MM.1S (cell line): Measurements from ENCODE around the gene GPR173.
A peak's percentile ranks its signal among the peaks of the same experiment; 100 is the strongest.

Source experiments
- DNase-seq: peaks from one replicate; pipeline ENCODE4 v3.0.0-alpha.2; 2015
- H2AFZ ChIP-seq: fragments of 300-600 bp; sonication (generic); 2 replicates; pipeline ENCODE4 v1.6.0; 2016; ENCODE audit warnings: antibody characterized with exemption, low read length
- H3F3A ChIP-seq: fragments of 300-600 bp; sonication (generic); 2 replicates; pipeline ENCODE4 v1.6.1; 2016; ENCODE audit warnings: mild to moderate bottlenecking, antibody characterized with exemption, low read length, moderate library complexity, mixed read lengths; ENCODE audit not compliant: insufficient read depth
- H3K27ac ChIP-seq: fragments of 300-600 bp; sonication (generic); 2 replicates; pipeline ENCODE4 v1.5.1; 2016; ENCODE audit warnings: mild to moderate bottlenecking, low read length
- H3K27me3 ChIP-seq: fragments of 300-600 bp; sonication (generic); replicated peaks from 2 replicates; pipeline ENCODE4 v1.6.0; 2016; ENCODE audit warnings: low read length; ENCODE audit not compliant: insufficient read depth
- H3K36me3 ChIP-seq: fragments of 300-600 bp; sonication (generic); replicated peaks from 2 replicates; pipeline ENCODE4 v1.6.1; 2016; ENCODE audit warnings: mild to moderate bottlenecking, low read length, mixed read lengths; ENCODE audit not compliant: insufficient read depth
- H3K4me1 ChIP-seq: fragments of 300-600 bp; sonication (generic); 2 replicates; pipeline ENCODE4 v1.6.1; 2016; ENCODE audit warnings: low read length, mixed read lengths
- H3K4me2 ChIP-seq: fragments of 300-600 bp; sonication (generic); 2 replicates; pipeline ENCODE4 v1.6.0; 2016; ENCODE audit warnings: low read depth, low read length
- H3K4me3 ChIP-seq: fragments of 300-600 bp; sonication (generic); 2 replicates; pipeline ENCODE4 v1.5.1; 2016; ENCODE audit warnings: low read length, mixed read lengths
- H3K79me2 ChIP-seq: fragments of 300-600 bp; sonication (generic); 2 replicates; pipeline ENCODE4 v1.6.1; 2016; ENCODE audit warnings: mixed run types, low read length, mixed read lengths
- H3K9ac ChIP-seq: fragments of 300-600 bp; sonication (generic); 2 replicates; pipeline ENCODE4 v1.6.1; 2016; ENCODE audit warnings: low read length, mixed read lengths
- H3K9me2 ChIP-seq: fragments of 300-600 bp; sonication (generic); replicated peaks from 2 replicates; pipeline ENCODE4 v1.6.1; 2016; ENCODE audit warnings: mild to moderate bottlenecking, low read length, mixed read lengths; ENCODE audit not compliant: insufficient read depth
- H3K9me3 ChIP-seq: fragments of 300-600 bp; sonication (generic); replicated peaks from 2 replicates; pipeline ENCODE4 v1.6.1; 2016; ENCODE audit warnings: mild to moderate bottlenecking, low read length, mixed read lengths; ENCODE audit not compliant: insufficient read depth
- H4K20me1 ChIP-seq: fragments of 300-600 bp; sonication (generic); 2 replicates; pipeline ENCODE4 v1.6.1; 2016; ENCODE audit warnings: mild to moderate bottlenecking, low read length, moderate library complexity, mixed read lengths; ENCODE audit not compliant: insufficient read depth
- EZH2 ChIP-seq: fragments of 300-600 bp; sonication (generic); optimal IDR thresholded peaks from 2 replicates; pipeline ENCODE3; 2017; ENCODE audit warnings: low read depth, mild to moderate bottlenecking, antibody characterized with exemption, low read length, mixed read lengths
- EZH2phosphoT487 ChIP-seq: fragments of 300-600 bp; sonication (generic); IDR thresholded peaks from 2 replicates; pipeline ENCODE4 v1.6.1; 2018; ENCODE audit warnings: antibody characterized with exemption, low read length
- TF ChIP-seq, protein P1 (sequence below): fragments of 300-600 bp; sonication (generic); IDR thresholded peaks from 2 replicates; pipeline ENCODE4 v1.5.1; 2016; ENCODE audit warnings: antibody characterized with exemption, low read length, mixed read lengths

The GPR173 gene

DNA sequence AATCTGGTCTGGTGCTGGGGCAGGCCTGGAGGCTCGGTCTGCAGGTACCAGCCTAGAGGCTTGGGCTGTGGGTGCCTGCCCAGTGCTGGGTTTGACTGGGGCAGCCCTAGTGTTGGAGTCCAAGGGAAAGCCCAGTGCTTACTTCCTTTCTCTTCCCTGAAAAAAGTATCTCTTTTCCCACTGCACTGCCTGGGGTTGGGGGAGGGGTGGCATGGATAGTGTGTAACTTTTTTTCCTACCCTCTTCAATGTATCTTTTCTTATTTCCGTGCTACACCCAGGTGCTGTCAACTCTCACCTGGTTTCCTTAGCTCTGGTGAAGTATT lies 66.9 kb downstream of the GPR173 start:
- Histone ChIP-seq H3K4me3 (no peak overlapping the region), H3K79me2 (peaks cover 14% of the 10 kb centered on the region), H3K4me2 (peak overlapping the region; percentile 83; the same call in 1 of the 2 replicates), H3K36me3 (no peaks in the 10 kb centered on the region), H3K27me3 (no peaks in the 10 kb centered on the region), H3K9ac (peak overlapping the region; percentile 32; the same call in 1 of the 2 replicates), H3K9me3 (no peaks in the 10 kb centered on the region), H3F3A (peaks cover 17% of the 10 kb centered on the region), H3K9me2 (no peaks in the 10 kb centered on the region), H3K4me1 (no peaks in the 10 kb centered on the region), H4K20me1 (no peaks in the 10 kb centered on the region), H2AFZ (no peak overlapping the region), H3K27ac (peak overlapping the region; percentile 56; the same call in 1 of the 2 replicates)
- TF ChIP-seq, protein P1, sequence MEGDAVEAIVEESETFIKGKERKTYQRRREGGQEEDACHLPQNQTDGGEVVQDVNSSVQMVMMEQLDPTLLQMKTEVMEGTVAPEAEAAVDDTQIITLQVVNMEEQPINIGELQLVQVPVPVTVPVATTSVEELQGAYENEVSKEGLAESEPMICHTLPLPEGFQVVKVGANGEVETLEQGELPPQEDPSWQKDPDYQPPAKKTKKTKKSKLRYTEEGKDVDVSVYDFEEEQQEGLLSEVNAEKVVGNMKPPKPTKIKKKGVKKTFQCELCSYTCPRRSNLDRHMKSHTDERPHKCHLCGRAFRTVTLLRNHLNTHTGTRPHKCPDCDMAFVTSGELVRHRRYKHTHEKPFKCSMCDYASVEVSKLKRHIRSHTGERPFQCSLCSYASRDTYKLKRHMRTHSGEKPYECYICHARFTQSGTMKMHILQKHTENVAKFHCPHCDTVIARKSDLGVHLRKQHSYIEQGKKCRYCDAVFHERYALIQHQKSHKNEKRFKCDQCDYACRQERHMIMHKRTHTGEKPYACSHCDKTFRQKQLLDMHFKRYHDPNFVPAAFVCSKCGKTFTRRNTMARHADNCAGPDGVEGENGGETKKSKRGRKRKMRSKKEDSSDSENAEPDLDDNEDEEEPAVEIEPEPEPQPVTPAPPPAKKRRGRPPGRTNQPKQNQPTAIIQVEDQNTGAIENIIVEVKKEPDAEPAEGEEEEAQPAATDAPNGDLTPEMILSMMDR = no peak
- TF ChIP-seq EZH2 = no peak
- TF ChIP-seq EZH2phosphoT487 = no peak
- no peak for DNase-seq

DNA sequence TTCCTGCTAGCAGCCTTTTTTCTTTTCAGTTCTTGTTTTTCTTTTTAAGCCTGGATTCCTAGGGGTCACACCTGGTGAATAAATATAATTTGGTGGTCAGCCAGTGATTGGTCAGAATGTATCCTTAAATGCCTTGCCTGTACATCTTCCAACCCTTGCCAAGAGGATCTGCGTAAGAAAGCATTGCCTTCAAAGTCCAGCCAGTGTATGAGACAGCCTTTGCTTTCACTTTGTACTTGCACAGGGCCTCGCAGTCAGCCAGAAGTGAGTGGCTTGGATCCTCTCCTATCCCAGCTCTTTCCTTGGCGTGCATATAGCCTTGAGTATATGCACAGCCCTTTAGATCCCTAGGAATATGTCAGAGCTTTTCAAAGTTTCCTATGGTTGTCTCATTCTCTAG lies 67.5 kb downstream of the GPR173 start:
- Histone ChIP-seq H3K9ac (peak overlapping the region; percentile 32; the same call in 1 of the 2 replicates), H2AFZ (peak overlapping the region; percentile 51; the same call in 1 of the 2 replicates), H3F3A (peaks cover 15% of the 10 kb centered on the region), H3K27me3 (no peaks in the 10 kb centered on the region), H3K27ac (peak overlapping the region; percentile 56), H3K36me3 (no peaks in the 10 kb centered on the region), H4K20me1 (no peaks in the 10 kb centered on the region), H3K9me2 (no peaks in the 10 kb centered on the region), H3K4me2 (peak overlapping the region; percentile 83), H3K4me1 (no peaks in the 10 kb centered on the region), H3K4me3 (peak overlapping the region; percentile 42), H3K79me2 (peaks cover 14% of the 10 kb centered on the region), H3K9me3 (no peaks in the 10 kb centered on the region)
- peak; percentile 14 for DNase-seq
- TF ChIP-seq EZH2phosphoT487 (no peak), EZH2 (no peak)
- TF ChIP-seq, protein P1 = no peak

DNA sequence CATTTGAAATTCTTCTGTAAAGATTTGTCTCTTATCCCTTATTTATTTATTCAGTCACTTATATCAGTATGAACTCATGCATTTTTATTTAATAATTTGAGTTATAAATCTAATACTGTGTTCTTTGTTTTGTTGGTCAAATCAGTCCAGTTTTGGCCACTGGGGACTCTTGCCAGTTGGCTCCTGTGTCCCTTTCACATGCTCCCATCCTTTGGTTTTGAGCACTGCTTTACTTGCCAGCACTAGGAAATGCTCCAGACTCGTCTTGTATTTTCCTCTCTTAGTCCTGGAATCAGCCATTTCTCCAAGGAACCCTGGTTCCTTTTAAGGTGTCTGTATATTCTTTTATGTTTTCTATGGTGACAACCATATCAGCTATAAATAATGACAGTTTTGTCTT lies 73.4 kb downstream of the GPR173 start:
- DNase-seq = no peak
- Histone ChIP-seq H3K9ac (no peak overlapping the region), H3F3A (no peaks in the 10 kb centered on the region), H3K9me2 (no peaks in the 10 kb centered on the region), H3K4me3 (no peak overlapping the region), H3K9me3 (no peaks in the 10 kb centered on the region), H3K4me2 (no peak overlapping the region), H3K27ac (no peak overlapping the region), H3K79me2 (peaks cover 4% of the 10 kb centered on the region; the same call in 1 of the 2 replicates), H3K27me3 (no peaks in the 10 kb centered on the region), H4K20me1 (no peaks in the 10 kb centered on the region), H2AFZ (no peak overlapping the region), H3K4me1 (no peaks in the 10 kb centered on the region), H3K36me3 (no peaks in the 10 kb centered on the region)
- TF ChIP-seq, protein P1 = no peak
- TF ChIP-seq EZH2 (no peak), EZH2phosphoT487 (no peak)
